HG02610 (cell line): ENCODE measurements around the gene KIRREL3.

Experiments
- ATAC-seq: cut with Tn5 transposase; IDR thresholded peaks from one replicate; pipeline ENCODE4 v1.9.1; 2021; ENCODE audit warnings: mild to moderate bottlenecking, moderate library complexity; ENCODE audit not compliant: unreplicated experiment

Gene KIRREL3

GRCh38 chr11:126479178-126479930 is 521.2 kb downstream of the KIRREL3 start:
- no peak for ATAC-seq

DNA sequence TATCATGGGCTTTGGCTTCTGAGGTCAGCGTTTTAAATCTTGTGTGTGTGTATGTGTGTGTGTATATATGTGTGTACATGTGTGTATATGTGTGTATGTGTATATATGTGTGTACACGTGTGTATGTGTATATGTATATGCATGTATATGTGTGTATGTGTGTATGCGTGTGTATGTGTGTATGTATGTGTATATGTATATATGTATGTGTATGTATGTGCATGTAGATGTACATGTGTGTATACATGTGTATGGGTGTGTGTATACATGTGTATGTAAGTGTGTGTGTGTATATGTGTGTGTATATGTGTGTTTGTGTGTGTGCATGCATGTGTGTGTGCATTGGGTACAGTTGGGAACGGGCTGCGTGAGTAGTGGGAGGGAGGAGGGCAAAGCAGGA is 522.1 kb downstream of the KIRREL3 start:
- ATAC-seq = no peak

DNA sequence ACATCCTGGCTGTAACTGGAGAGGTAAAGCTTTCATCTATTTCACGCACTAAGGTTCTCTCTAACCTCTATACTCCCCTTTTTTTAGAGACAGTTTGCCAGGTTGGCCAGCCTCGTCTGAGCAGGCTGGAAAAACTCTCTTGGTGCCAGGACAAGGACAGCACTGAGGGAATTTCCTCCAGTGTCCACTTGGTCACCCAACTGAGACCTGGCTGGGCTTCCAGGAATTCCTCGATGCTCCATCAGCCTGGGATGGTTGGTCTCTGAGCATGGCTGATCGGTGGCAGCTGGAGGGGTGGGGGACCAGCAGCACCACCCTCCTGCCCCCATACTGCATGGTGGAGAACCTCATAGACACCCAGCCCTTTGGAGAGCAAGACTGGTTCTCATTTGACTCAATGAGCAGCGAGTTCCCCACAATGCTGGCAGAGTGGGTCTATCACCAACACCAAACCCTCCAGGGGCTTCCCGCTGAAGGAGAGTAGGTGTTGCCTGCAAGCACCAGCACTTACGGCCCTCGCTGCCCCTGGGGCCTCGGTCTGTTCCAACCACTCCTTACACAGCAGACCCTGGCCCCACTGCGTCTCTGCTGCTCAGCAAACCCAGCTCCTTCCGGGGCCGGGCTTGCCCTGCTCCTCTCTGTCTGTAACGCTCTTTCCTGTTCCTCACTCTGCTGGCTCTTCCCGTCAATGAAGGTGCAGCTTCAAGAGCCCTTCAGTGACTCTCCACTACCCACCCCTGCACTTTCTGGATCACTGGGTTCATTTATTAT is 522.9 kb downstream of the KIRREL3 start:
- no peak for ATAC-seq

- no peak for ATAC-seq
Observed at GRCh38 chr11:126476977-126477376, 523.6 kb downstream of the KIRREL3 start.

DNA sequence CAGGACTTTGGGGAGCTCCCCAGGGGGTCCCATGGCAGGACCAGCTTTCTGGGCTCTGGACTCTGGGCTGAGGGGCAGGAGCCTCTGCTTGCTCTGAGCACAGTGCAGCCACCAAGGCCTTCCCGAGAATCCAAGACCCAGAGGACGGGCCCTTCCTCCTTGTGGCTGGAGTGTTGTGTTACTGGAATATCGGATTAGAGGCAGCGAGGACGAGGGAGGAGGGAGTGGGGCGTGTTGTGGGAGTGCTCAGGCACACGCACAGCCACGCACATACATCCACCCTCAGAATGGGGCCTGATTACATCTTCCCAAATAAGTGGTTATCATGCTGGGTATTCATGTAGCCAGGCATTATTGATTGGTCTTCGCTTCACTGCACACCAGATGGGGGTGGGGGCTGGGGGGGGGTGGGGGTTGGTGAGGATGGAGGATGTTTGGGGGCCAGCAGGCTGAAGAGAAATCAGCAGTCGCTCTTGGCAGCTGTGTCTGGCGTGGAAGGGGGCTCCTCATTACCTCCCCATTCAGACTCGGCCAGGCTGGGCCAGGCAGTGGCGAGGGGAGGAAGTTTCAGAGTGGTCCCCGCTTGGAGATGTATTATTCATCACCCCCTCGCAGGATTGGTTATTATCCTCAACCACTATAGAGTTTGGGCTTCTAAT is 524.2 kb downstream of the KIRREL3 start:
- no peak for ATAC-seq

GRCh38 chr11:126475014-126475991 is 525.3 kb downstream of the KIRREL3 start:
- no peak for ATAC-seq

DNA sequence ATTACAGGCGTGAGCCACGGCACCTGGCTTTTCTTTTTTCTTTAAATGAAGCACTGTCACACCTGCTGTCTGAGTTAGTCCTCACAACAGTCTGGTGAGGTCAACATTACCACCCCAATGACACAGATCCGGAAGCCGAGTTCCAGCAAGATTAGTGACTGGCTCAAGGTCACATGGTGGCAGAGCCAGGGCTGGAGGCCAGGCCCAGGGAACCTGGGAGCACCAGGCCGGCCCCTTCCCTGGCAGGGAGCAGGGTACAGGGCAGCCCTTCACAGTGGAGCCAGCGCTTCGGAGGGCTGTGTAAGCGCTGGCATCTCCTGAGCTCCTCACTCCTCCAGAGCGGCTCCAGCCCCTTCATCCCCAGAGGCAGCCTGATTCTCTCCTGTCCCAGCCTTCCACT is 526.4 kb downstream of the KIRREL3 start:
- ATAC-seq = no peak

GRCh38 chr11:126473269-126473668 is 527.3 kb downstream of the KIRREL3 start:
- no peak for ATAC-seq

GRCh38 chr11:126469311-126469710 is 531.3 kb downstream of the KIRREL3 start:
- no peak for ATAC-seq

- peak; percentile 33 for ATAC-seq
Observed at GRCh38 chr11:126468102-126468521, 532.5 kb downstream of the KIRREL3 start.

- no peak for ATAC-seq
Observed at GRCh38 chr11:126467471-126467870, 533.1 kb downstream of the KIRREL3 start.

GRCh38 chr11:126467046-126467370 is 533.6 kb downstream of the KIRREL3 start:
- no peak for ATAC-seq

GRCh38 chr11:126466236-126467045 is 534.1 kb downstream of the KIRREL3 start:
- ATAC-seq = no peak

- ATAC-seq = peak; percentile 61
Observed at GRCh38 chr11:126465573-126466188, 534.9 kb downstream of the KIRREL3 start.

DNA sequence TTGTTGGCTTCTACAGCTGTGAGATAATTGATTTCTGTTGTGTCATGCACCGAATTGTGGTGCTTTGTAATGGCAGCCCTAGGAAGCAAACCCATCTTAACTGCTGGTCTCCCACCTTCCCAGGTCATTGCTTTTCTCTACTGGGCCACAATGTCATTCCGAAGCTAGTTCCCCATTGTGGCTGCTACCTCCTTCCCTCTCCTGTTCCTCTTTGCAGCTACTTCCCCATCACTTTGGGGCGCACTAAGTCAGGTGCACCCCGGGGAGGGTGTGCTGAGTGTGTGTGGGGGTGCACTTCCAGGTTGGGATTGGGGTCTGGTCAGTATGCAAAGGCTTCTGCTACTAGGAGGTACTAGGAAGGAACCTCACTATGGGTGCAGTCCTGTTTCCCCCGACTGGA is 535.8 kb downstream of the KIRREL3 start:
- ATAC-seq = no peak

DNA sequence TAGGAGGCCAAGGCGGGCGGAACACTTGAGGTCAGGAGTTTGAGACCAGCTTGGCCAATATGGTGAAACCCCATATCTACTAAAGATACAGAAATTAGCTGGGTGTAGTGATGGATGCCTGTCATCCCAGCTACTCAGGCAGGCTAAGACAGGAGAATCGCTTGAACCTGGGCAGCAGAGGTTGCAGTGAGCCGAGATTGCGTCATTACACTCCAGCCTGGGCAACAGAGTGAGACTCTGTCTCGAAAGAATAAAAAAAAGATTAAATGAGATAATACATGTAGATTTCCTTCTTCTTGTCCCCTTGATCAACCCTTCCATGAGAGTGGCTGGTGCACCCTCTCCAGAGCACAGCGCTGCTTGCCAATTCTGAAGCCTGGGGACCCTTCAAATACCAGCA is 538.1 kb downstream of the KIRREL3 start:
- ATAC-seq = no peak

DNA sequence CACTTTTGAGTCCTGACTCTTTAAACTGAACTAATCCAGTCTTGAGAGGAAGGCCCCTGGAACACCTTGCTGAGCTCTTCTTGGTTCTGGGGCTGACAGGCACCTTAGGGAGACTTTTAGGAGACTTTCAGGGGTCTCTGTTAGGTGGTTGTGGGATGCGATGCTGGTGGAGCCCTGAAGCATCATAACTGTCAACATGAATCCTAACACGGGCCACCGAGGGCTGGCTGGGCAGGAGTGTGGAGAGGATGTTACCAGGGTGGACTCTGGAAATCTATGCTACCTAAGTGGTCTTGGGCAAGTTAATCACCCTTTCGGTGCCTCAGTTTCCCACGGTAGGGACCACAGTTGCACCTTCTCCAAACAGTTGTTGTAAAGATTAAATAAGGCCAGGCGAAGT is 538.6 kb downstream of the KIRREL3 start:
- ATAC-seq = no peak

DNA sequence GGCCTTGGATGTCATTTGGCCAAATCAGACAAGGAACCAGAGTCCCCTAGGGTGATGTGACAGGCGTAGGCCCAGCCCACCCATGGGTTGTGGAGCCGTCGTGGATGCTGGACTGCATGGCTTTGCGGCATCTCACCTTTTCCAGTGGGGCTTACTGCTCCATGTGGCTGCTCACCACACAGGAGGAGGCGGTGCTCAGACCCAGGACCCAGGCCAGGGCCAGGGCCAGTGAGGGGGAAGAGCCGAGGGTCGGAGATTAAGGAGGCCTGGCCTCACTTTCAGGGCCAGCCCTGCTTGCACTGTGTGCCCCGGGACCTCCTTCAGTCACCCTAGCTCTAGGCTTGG is 539.5 kb downstream of the KIRREL3 start:
- no peak for ATAC-seq

GRCh38 chr11:126460417-126461095 is 540.0 kb downstream of the KIRREL3 start:
- ATAC-seq = no peak
